Measurements from ENCODE around the gene TSPAN12.
A peak's percentile ranks its signal among the peaks of the same experiment; 100 is the strongest.

Gene TSPAN12

GRCh38 chr7:120825576-120825975 lies 32.4 kb downstream of the TSPAN12 start:
- H3K4me2 ChIP-seq (ENCODE audit: insufficient read depth, low read length, poor library complexity, severe bottlenecking), result no peak overlapping the region
- no peak overlapping the region for H3K4me3 ChIP-seq (ENCODE audit: low read length in 2 of 2)
- H4K8ac ChIP-seq (ENCODE audit: low read depth, low read length), result no peak overlapping the region
- no peaks in the 10 kb centered on the region for H3K9me3 ChIP-seq (replicated peaks in 1 of 2; ENCODE audit: control insufficient read depth in 2 of 2, insufficient read depth in 1 of 2, low read depth in 1 of 2, low read length in 2 of 2)
- H3K4me1 ChIP-seq (ENCODE audit: control insufficient read depth in 2 of 2, insufficient read depth in 1 of 2, low read depth in 1 of 2, low read length in 2 of 2), result no peaks in the 10 kb centered on the region
- no peak overlapping the region for H2AK5ac ChIP-seq (ENCODE audit: low read depth, low read length)
- no peak overlapping the region for H4K91ac ChIP-seq (ENCODE audit: low read depth, low read length, poor library complexity)
- H3K27me3 ChIP-seq (ENCODE audit: control insufficient read depth in 3 of 3, insufficient read depth in 3 of 3, low read depth in 1 of 3, low read length in 3 of 3), result no peaks in the 10 kb centered on the region
- no peak overlapping the region for H3K4ac ChIP-seq (ENCODE audit: low read length)
- peaks cover 3 to 9% of the 10 kb centered on the region in 2 donors for H3K36me3 ChIP-seq (replicated peaks in 1 of 2; ENCODE audit: control insufficient read depth in 2 of 2, insufficient read depth in 2 of 2, low read length in 2 of 2)
- H2BK5ac ChIP-seq (ENCODE audit: low read length), result no peak overlapping the region
- H2BK12ac ChIP-seq (ENCODE audit: low read length), result no peak overlapping the region
- no peak overlapping the region for H2BK120ac ChIP-seq (ENCODE audit: low read depth, low read length)
- H3K9ac ChIP-seq (ENCODE audit: low read depth, low read length, poor library complexity), result no peak overlapping the region
- no peak overlapping the region for H3K18ac ChIP-seq (ENCODE audit: low read length)
- H2BK15ac ChIP-seq (ENCODE audit: low read length), result no peak overlapping the region
- no peak overlapping the region for H2AFZ ChIP-seq (ENCODE audit: low read length)
- H3K27ac ChIP-seq (replicated peaks; ENCODE audit: low read length), result no peak overlapping the region
- no CpG with 5 or more reads among the region's 2 CpGs for WGBS, 2 donors (ENCODE audit: extremely low coverage in 2 of 2, insufficient read length in 2 of 2, insufficient replicate concordance in 1 of 2)
- H3K23ac ChIP-seq (ENCODE audit: low read depth, low read length, poor library complexity), result no peak overlapping the region
- H3K79me1 ChIP-seq (ENCODE audit: low read depth, low read length), result no peaks in the 10 kb centered on the region
- H3K14ac ChIP-seq (ENCODE audit: low read length), result no peak overlapping the region
- DNase-seq (ENCODE audit: low spot score), result no peak

DNA sequence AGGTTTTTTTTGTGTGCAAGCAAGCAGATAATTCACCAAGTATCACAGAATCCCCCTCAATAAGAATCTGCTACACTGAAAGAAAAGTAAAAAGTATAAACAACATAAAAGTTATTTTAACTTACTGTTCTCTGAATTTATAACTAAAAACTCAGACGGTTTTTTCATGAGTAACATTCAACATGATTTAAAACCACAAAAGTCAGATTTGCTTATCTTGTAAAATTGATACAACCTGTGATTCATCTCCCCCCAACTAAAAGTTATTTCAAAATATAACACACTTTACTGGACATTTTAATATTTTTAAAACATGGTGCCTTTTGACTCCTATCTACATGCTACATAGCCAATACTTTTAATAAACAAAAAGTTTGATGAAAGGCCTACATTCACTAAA lies 32.8 kb downstream of the TSPAN12 start:
- Histone ChIP-seq H3K36me3 (replicated peaks in 1 of 2; ENCODE audit: control insufficient read depth in 2 of 2, insufficient read depth in 2 of 2, low read length in 2 of 2) (peaks cover 3 to 9% of the 10 kb centered on the region in 2 donors), H3K27ac (replicated peaks; ENCODE audit: low read length) (no peak overlapping the region), H4K8ac (ENCODE audit: low read depth, low read length) (no peak overlapping the region), H2BK5ac (ENCODE audit: low read length) (no peak overlapping the region), H2BK15ac (ENCODE audit: low read length) (no peak overlapping the region), H3K4me1 (ENCODE audit: control insufficient read depth in 2 of 2, insufficient read depth in 1 of 2, low read depth in 1 of 2, low read length in 2 of 2) (no peaks in the 10 kb centered on the region), H3K9ac (ENCODE audit: low read depth, low read length, poor library complexity) (no peak overlapping the region), H3K18ac (ENCODE audit: low read length) (no peak overlapping the region), H3K27me3 (ENCODE audit: control insufficient read depth in 3 of 3, insufficient read depth in 3 of 3, low read depth in 1 of 3, low read length in 3 of 3) (no peaks in the 10 kb centered on the region), H3K4me3 (ENCODE audit: low read length in 2 of 2) (no peak overlapping the region), H2AFZ (ENCODE audit: low read length) (no peak overlapping the region), H3K9me3 (replicated peaks in 1 of 2; ENCODE audit: control insufficient read depth in 2 of 2, insufficient read depth in 1 of 2, low read depth in 1 of 2, low read length in 2 of 2) (no peaks in the 10 kb centered on the region), H3K4ac (ENCODE audit: low read length) (no peak overlapping the region), H2BK120ac (ENCODE audit: low read depth, low read length) (no peak overlapping the region), H3K23ac (ENCODE audit: low read depth, low read length, poor library complexity) (no peak overlapping the region), H4K91ac (ENCODE audit: low read depth, low read length, poor library complexity) (no peak overlapping the region), H3K4me2 (ENCODE audit: insufficient read depth, low read length, poor library complexity, severe bottlenecking) (no peak overlapping the region), H3K79me1 (ENCODE audit: low read depth, low read length) (no peaks in the 10 kb centered on the region), H2AK5ac (ENCODE audit: low read depth, low read length) (no peak overlapping the region), H3K14ac (ENCODE audit: low read length) (no peak overlapping the region), H2BK12ac (ENCODE audit: low read length) (no peak overlapping the region)
- DNase-seq (ENCODE audit: low spot score), result no peak
- WGBS, 2 donors (ENCODE audit: extremely low coverage in 2 of 2, insufficient read length in 2 of 2, insufficient replicate concordance in 1 of 2), result no CpG with 5 or more reads among the region's 1 CpG

DNA sequence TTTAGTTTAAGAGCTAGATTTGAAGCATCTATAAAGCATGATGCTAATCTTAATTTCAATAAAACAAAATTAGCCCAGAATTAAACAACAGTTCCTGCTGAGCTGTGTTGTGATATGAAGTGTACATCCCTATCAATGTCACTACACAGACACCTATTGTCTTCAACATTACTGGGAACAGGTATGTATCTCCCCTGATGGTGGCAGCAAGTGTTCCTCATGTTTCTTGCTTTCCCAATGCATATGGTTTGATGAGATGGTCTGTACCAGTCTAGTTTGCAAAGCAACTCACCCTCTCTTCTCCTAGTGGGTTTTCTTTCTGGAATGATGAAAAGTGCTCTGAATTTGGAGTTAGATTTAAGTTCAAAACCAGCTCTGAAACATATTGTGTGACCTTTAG lies 38.1 kb downstream of the TSPAN12 start:
- H3K4me1 ChIP-seq (ENCODE audit: control insufficient read depth in 2 of 2, insufficient read depth in 1 of 2, low read depth in 1 of 2, low read length in 2 of 2), result no peaks in the 10 kb centered on the region
- H4K8ac ChIP-seq (ENCODE audit: low read depth, low read length), result no peak overlapping the region
- no peaks in the 10 kb centered on the region for H3K27me3 ChIP-seq (ENCODE audit: control insufficient read depth in 3 of 3, insufficient read depth in 3 of 3, low read depth in 1 of 3, low read length in 3 of 3)
- H3K23ac ChIP-seq (ENCODE audit: low read depth, low read length, poor library complexity), result no peak overlapping the region
- H3K4me2 ChIP-seq (ENCODE audit: insufficient read depth, low read length, poor library complexity, severe bottlenecking), result no peak overlapping the region
- no peak overlapping the region for H2BK5ac ChIP-seq (ENCODE audit: low read length)
- H3K79me1 ChIP-seq (ENCODE audit: low read depth, low read length), result no peaks in the 10 kb centered on the region
- no peak overlapping the region for H3K18ac ChIP-seq (ENCODE audit: low read length)
- no peak overlapping the region for H3K4me3 ChIP-seq (ENCODE audit: low read length in 2 of 2)
- no peak overlapping the region for H3K27ac ChIP-seq (replicated peaks; ENCODE audit: low read length)
- H3K4ac ChIP-seq (ENCODE audit: low read length), result no peak overlapping the region
- H3K14ac ChIP-seq (ENCODE audit: low read length), result no peak overlapping the region
- H3K9me3 ChIP-seq (replicated peaks in 1 of 2; ENCODE audit: control insufficient read depth in 2 of 2, insufficient read depth in 1 of 2, low read depth in 1 of 2, low read length in 2 of 2), result no peaks in the 10 kb centered on the region
- DNase-seq (ENCODE audit: low spot score), result no peak
- H2AFZ ChIP-seq (ENCODE audit: low read length), result no peak overlapping the region
- H2AK5ac ChIP-seq (ENCODE audit: low read depth, low read length), result no peak overlapping the region
- no peak overlapping the region for H2BK12ac ChIP-seq (ENCODE audit: low read length)
- H2BK120ac ChIP-seq (ENCODE audit: low read depth, low read length), result no peak overlapping the region
- no peak overlapping the region for H2BK15ac ChIP-seq (ENCODE audit: low read length)
- H3K9ac ChIP-seq (ENCODE audit: low read depth, low read length, poor library complexity), result peak overlapping the region; percentile 50
- no peak overlapping the region for H4K91ac ChIP-seq (ENCODE audit: low read depth, low read length, poor library complexity)
- H3K36me3 ChIP-seq (replicated peaks in 1 of 2; ENCODE audit: control insufficient read depth in 2 of 2, insufficient read depth in 2 of 2, low read length in 2 of 2), result peaks cover 0 to 21% of the 10 kb centered on the region in 2 donors

- Histone ChIP-seq H3K36me3 (replicated peaks in 1 of 2; ENCODE audit: control insufficient read depth in 2 of 2, insufficient read depth in 2 of 2, low read length in 2 of 2) (peaks cover 3 to 30% of the 10 kb centered on the region in 2 donors), H3K4me3 (ENCODE audit: low read length in 2 of 2) (no peak overlapping the region)
- no CpG with 5 or more reads among the region's 2 CpGs for WGBS, 2 donors (ENCODE audit: extremely low coverage in 2 of 2, insufficient read length in 2 of 2, insufficient replicate concordance in 1 of 2)
Observed at GRCh38 chr7:120817851-120818250, 40.1 kb downstream of the TSPAN12 start.

More at GRCh38 chr7:120817851-120818250, 40.1 kb downstream of the TSPAN12 start:
- H3K79me1 ChIP-seq (ENCODE audit: low read depth, low read length), result no peaks in the 10 kb centered on the region
- no peak overlapping the region for H2BK12ac ChIP-seq (ENCODE audit: low read length)
- H3K27ac ChIP-seq (replicated peaks; ENCODE audit: low read length), result no peak overlapping the region
- no peak overlapping the region for H3K4ac ChIP-seq (ENCODE audit: low read length)
- H2BK120ac ChIP-seq (ENCODE audit: low read depth, low read length), result no peak overlapping the region
- no peak overlapping the region for H2BK5ac ChIP-seq (ENCODE audit: low read length)
- H2AFZ ChIP-seq (ENCODE audit: low read length), result no peak overlapping the region
- H2AK5ac ChIP-seq (ENCODE audit: low read depth, low read length), result no peak overlapping the region
- no peak for DNase-seq (ENCODE audit: low spot score)
- no peak overlapping the region for H3K9ac ChIP-seq (ENCODE audit: low read depth, low read length, poor library complexity)
- H4K91ac ChIP-seq (ENCODE audit: low read depth, low read length, poor library complexity), result no peak overlapping the region
- no peak overlapping the region for H2BK15ac ChIP-seq (ENCODE audit: low read length)
- no peaks in the 10 kb centered on the region for H3K9me3 ChIP-seq (replicated peaks in 1 of 2; ENCODE audit: control insufficient read depth in 2 of 2, insufficient read depth in 1 of 2, low read depth in 1 of 2, low read length in 2 of 2)
- H4K8ac ChIP-seq (ENCODE audit: low read depth, low read length), result no peak overlapping the region
- no peak overlapping the region for H3K4me2 ChIP-seq (ENCODE audit: insufficient read depth, low read length, poor library complexity, severe bottlenecking)
- H3K4me1 ChIP-seq (ENCODE audit: control insufficient read depth in 2 of 2, insufficient read depth in 1 of 2, low read depth in 1 of 2, low read length in 2 of 2), result no peaks in the 10 kb centered on the region
- H3K14ac ChIP-seq (ENCODE audit: low read length), result no peak overlapping the region
- H3K23ac ChIP-seq (ENCODE audit: low read depth, low read length, poor library complexity), result no peak overlapping the region
- no peaks in the 10 kb centered on the region for H3K27me3 ChIP-seq (ENCODE audit: control insufficient read depth in 3 of 3, insufficient read depth in 3 of 3, low read depth in 1 of 3, low read length in 3 of 3)
- H3K18ac ChIP-seq (ENCODE audit: low read length), result no peak overlapping the region
